Astrocyte (in vitro differentiated cells and primary cell): ENCODE results near the gene C11orf58. TPM values are rescaled to one million over a fixed set of nuclear protein-coding genes. Genes with fewer than 3 reads are reported as not detected.
A peak's percentile ranks its signal among the peaks of the same experiment; 100 is the strongest.

Source experiments
- DNase-seq: peaks from one replicate; pipeline ENCODE4 v3.0.0-alpha.2; 2010; ENCODE audit warnings: low read depth
- FAIRE-seq: peaks from 2 replicates; lab custom pipeline; 2011; peaks lifted over from hg19 to GRCh38; lab: Jason Lieb, UNC
- H2AFZ ChIP-seq: 2 replicates; pipeline ENCODE4 v1.6.0; 2012; ENCODE audit warnings: low read depth, low read length, inconsistent platforms
- H3K27ac ChIP-seq: 2 replicates; pipeline ENCODE4 v1.5.1; 2011; ENCODE audit warnings: low read depth, low read length, inconsistent platforms
- H3K27me3 ChIP-seq: 2 replicates; pipeline ENCODE4 v1.6.0; 2011; ENCODE audit warnings: low read length, inconsistent platforms; ENCODE audit not compliant: insufficient read depth
- H3K36me3 ChIP-seq: 2 replicates; pipeline ENCODE4 v1.5.1; 2011; ENCODE audit warnings: low read length, inconsistent platforms; ENCODE audit not compliant: insufficient read depth
- H3K4me1 ChIP-seq: 2 replicates; pipeline ENCODE4 v1.5.1; 2011; ENCODE audit warnings: low read length, inconsistent platforms; ENCODE audit not compliant: insufficient read depth
- H3K4me2 ChIP-seq: 2 replicates; pipeline ENCODE4 v1.6.0; 2012; ENCODE audit warnings: low read length, inconsistent platforms
- H3K4me3 ChIP-seq: 2 replicates; pipeline ENCODE4 v1.5.1; 2011; ENCODE audit warnings: low read depth, mild to moderate bottlenecking, low read length, inconsistent platforms; ENCODE audit not compliant: insufficient read depth
- H3K79me2 ChIP-seq: 2 replicates; pipeline ENCODE4 v1.6.0; 2012; ENCODE audit warnings: mild to moderate bottlenecking, low read length, inconsistent platforms; ENCODE audit not compliant: insufficient read depth
- H3K9ac ChIP-seq: 2 replicates; pipeline ENCODE4 v1.6.0; 2012; ENCODE audit warnings: mild to moderate bottlenecking, low read length, inconsistent platforms
- H3K9me3 ChIP-seq: 2 replicates; pipeline ENCODE4 v1.5.1; 2012; ENCODE audit warnings: low read depth, mild to moderate bottlenecking, low read length, inconsistent platforms; ENCODE audit not compliant: insufficient read depth
- H4K20me1 ChIP-seq: 2 replicates; pipeline ENCODE4 v1.6.0; 2012; ENCODE audit warnings: low read length, inconsistent platforms; ENCODE audit not compliant: insufficient read depth
- H3K27ac Mint-ChIP-seq: one replicate; pipeline ENCODE4 v1.8.0; 2021; ENCODE audit warnings: mild to moderate bottlenecking, mixed read lengths; ENCODE audit not compliant: unreplicated experiment
- H3K27me3 Mint-ChIP-seq: one replicate; pipeline ENCODE4 v1.8.0; 2021; ENCODE audit warnings: low read depth, mixed read lengths; ENCODE audit not compliant: unreplicated experiment
- H3K36me3 Mint-ChIP-seq: one replicate; pipeline ENCODE4 v1.8.0; 2021; ENCODE audit warnings: low read depth, mixed read lengths; ENCODE audit not compliant: unreplicated experiment
- H3K4me1 Mint-ChIP-seq: one replicate; pipeline ENCODE4 v1.8.0; 2021; ENCODE audit warnings: low read depth, mixed read lengths; ENCODE audit not compliant: unreplicated experiment
- H3K4me3 Mint-ChIP-seq: one replicate; pipeline ENCODE4 v1.8.0; 2021; ENCODE audit warnings: mild to moderate bottlenecking, moderate library complexity, mixed read lengths; ENCODE audit not compliant: unreplicated experiment
- H3K9me3 Mint-ChIP-seq: one replicate; pipeline ENCODE4 v1.8.0; 2021; ENCODE audit warnings: mild to moderate bottlenecking, mixed read lengths; ENCODE audit not compliant: unreplicated experiment
- EZH2 ChIP-seq: IDR thresholded peaks from 2 replicates; pipeline ENCODE4 v1.6.1; 2012; ENCODE audit warnings: mild to moderate bottlenecking, low read length, inconsistent platforms; ENCODE audit not compliant: insufficient read depth
- total RNA-seq: library from RNA; stranded (reverse); gene quantifications from 2 replicates; pipeline ENCODE4 v1.2.1, GENCODE V29; 2021
- TF ChIP-seq, protein P1 (sequence below): IDR thresholded peaks from 2 replicates; pipeline ENCODE4 v1.5.1; 2011; ENCODE audit warnings: low read depth, mild to moderate bottlenecking, inconsistent platforms, low read length, moderate library complexity; ENCODE audit not compliant: insufficient read depth

C11orf58 gene
- total RNA-seq, 1 donor from 2014 or later = 159 TPM

DNA sequence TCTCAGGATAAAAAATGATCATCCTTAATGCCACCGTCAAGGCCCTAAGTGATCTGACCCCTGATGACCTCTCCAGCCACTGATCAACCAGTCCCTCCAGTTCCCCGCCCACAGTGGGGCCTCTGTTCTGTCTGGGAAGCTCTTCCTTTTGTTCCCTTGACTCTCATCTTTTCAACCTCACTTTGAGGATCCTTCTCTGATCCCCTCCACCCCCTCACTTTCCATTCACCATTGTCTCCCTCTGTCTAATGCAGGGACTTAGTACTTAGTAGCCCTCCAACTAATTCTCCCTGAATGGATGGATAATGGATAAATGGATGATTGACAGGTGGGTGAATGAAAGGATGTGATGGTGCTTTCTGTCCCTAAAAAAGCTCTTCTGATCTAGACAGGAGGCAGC lies 45.6 kb downstream of the C11orf58 start:
- Histone ChIP-seq H2AFZ (no peak overlapping the region), H4K20me1 (no peaks in the 10 kb centered on the region), H3K4me3 (no peak overlapping the region), H3K27me3 (no peaks in the 10 kb centered on the region), H3K4me1 (peaks cover 23% of the 10 kb centered on the region), H3K9me3 (no peaks in the 10 kb centered on the region), H3K9ac (no peak overlapping the region), H3K27ac (no peak overlapping the region), H3K4me2 (no peak overlapping the region), H3K79me2 (no peaks in the 10 kb centered on the region), H3K36me3 (no peaks in the 10 kb centered on the region)
- TF ChIP-seq, protein P1, sequence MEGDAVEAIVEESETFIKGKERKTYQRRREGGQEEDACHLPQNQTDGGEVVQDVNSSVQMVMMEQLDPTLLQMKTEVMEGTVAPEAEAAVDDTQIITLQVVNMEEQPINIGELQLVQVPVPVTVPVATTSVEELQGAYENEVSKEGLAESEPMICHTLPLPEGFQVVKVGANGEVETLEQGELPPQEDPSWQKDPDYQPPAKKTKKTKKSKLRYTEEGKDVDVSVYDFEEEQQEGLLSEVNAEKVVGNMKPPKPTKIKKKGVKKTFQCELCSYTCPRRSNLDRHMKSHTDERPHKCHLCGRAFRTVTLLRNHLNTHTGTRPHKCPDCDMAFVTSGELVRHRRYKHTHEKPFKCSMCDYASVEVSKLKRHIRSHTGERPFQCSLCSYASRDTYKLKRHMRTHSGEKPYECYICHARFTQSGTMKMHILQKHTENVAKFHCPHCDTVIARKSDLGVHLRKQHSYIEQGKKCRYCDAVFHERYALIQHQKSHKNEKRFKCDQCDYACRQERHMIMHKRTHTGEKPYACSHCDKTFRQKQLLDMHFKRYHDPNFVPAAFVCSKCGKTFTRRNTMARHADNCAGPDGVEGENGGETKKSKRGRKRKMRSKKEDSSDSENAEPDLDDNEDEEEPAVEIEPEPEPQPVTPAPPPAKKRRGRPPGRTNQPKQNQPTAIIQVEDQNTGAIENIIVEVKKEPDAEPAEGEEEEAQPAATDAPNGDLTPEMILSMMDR = no peak
- no peak for TF ChIP-seq EZH2
- DNase-seq (no peak), FAIRE-seq (no peak)
- Mint-ChIP-seq H3K9me3 (no peaks in the 10 kb centered on the region), H3K4me3 (no peak overlapping the region), H3K36me3 (peaks cover 9% of the 10 kb centered on the region), H3K27ac (no peak overlapping the region), H3K4me1 (peaks cover 7% of the 10 kb centered on the region), H3K27me3 (peaks cover 5% of the 10 kb centered on the region)

DNA sequence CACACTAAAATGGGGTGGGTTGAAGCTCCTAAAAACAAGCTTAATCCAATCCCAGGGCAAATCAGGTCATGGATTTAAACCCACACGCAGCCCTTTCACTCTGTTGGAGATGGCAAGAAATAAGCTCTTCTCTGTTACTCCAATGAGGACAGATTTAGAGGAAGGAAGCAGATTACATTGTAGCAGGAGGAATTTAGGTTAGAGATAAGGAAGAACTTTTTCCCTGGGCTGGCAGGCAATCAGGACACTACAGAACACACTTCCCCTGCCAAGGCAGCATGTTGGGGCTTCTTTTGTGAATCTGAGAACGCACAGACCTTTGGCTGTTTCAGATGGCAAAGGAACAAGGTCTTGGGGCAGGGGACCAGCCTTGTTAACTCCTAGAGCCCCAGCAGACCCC lies 46.2 kb downstream of the C11orf58 start:
- Mint-ChIP-seq H3K27ac (no peak overlapping the region), H3K9me3 (no peaks in the 10 kb centered on the region), H3K27me3 (peaks cover 5% of the 10 kb centered on the region), H3K4me1 (peaks cover 7% of the 10 kb centered on the region), H3K4me3 (no peak overlapping the region), H3K36me3 (peaks cover 9% of the 10 kb centered on the region)
- Histone ChIP-seq H3K36me3 (no peaks in the 10 kb centered on the region), H3K27me3 (no peaks in the 10 kb centered on the region), H3K4me3 (no peak overlapping the region), H3K27ac (no peak overlapping the region), H3K9me3 (no peaks in the 10 kb centered on the region), H3K4me1 (peaks cover 23% of the 10 kb centered on the region), H4K20me1 (no peaks in the 10 kb centered on the region), H2AFZ (no peak overlapping the region), H3K4me2 (no peak overlapping the region), H3K79me2 (no peaks in the 10 kb centered on the region), H3K9ac (no peak overlapping the region)
- no peak for FAIRE-seq
- no peak for TF ChIP-seq EZH2
- TF ChIP-seq, protein P1 = no peak
- DNase-seq = no peak

DNA sequence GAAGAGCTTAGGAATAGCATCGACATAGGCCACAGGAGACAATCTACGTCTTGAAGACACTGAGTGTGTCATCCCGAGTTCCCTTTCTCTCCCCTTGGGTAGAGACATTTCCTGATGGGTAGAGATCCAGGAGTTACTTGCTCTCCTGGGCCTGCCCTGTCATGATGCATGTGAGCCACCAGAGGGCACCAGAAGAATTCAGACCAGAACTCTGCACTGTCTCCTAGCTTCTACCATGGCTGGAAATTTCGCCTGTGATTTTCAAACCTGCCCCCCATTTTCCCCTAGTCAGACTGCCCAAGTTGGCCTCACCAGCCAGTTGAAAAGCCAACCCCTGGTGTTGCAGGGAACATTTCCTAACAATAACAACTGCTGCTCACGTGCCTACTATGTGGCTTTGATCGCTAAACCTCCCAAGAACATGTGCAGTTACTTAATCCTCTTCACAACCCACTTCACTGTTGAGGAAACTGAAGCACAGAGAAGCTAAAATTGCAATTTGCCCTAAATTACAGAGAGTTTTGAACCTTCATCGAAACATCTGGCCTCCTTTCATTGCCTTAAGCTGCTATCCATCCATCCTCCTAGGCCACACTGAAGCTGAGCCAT lies 47.2 kb downstream of the C11orf58 start:
- no peaks in the 10 kb centered on the region for H3K9me3 ChIP-seq
- FAIRE-seq = peak; percentile 81
- peaks cover 5% of the 10 kb centered on the region for H3K36me3 Mint-ChIP-seq
- TF ChIP-seq, protein P1 = peak; percentile 94
- TF ChIP-seq EZH2 = no peak
- H3K27me3 Mint-ChIP-seq = peaks cover 5% of the 10 kb centered on the region
- H4K20me1 ChIP-seq = no peaks in the 10 kb centered on the region
- H3K27ac ChIP-seq = no peak overlapping the region
- H3K27me3 ChIP-seq = no peaks in the 10 kb centered on the region
- no peaks in the 10 kb centered on the region for H3K9me3 Mint-ChIP-seq
- H3K4me3 ChIP-seq = no peak overlapping the region
- H3K36me3 ChIP-seq = no peaks in the 10 kb centered on the region
- H3K4me1 ChIP-seq = peaks cover 26% of the 10 kb centered on the region
- DNase-seq = peak; percentile 47
- no peak overlapping the region for H3K27ac Mint-ChIP-seq
- no peak overlapping the region for H3K4me2 ChIP-seq
- no peak overlapping the region for H2AFZ ChIP-seq
- no peak overlapping the region for H3K9ac ChIP-seq
- no peak overlapping the region for H3K4me3 Mint-ChIP-seq
- no peaks in the 10 kb centered on the region for H3K79me2 ChIP-seq
- H3K4me1 Mint-ChIP-seq = peaks cover 10% of the 10 kb centered on the region
